SIG-M5 (cell line): Measurements from ENCODE around the gene ALLC.
"Not testable (repeated sequence)": the region's sequence is repeated elsewhere in the genome, so short reads cannot be mapped to it uniquely, and the experiment has no call there.

Experiments
- DNase-seq: peaks from one replicate; lab custom pipeline; 2025; lab: John Stamatoyannopoulos, UW

Gene ALLC

DNA sequence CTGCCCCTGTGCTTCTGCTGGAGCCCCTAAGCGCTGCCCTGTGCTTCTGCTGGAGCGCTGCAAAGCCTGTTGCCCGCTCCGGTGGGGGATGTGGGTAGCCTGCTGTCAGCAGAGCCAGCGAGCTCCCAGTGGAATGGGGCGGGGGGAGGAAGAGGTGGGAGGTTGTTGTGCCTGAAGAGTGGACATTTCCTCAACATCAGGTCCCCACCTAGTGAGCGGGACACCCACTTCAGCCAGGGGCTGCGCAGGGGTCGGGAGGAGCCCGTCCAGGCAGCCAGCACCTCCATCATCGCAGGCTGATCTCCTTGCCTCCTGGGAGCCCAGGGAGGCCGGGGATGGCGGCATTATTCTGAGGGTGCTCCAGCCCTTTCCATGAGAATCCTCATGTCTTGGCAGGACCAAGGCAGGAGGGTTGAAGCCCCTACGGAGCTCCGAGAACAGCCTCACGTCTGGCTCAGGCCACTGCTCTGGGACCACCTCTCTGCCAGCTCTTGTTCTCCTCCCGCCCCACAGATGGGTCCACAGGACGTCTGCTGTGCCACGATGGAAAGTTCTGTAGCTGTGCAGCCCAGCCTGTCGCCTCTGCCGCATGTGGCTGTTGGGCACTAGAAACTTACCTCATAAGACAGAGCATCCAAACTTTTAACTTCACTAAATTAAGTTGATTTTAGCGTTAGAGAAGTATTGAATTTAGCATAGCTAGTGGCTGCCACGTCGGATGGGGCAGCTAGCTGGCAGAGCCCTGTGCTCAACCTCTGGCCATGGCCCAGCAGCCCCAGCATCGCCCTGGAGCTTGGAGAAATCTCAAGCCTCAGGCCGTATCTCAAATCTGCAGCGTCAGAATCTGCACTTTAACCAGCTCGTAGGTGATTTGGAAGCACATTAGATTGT, 1.9 kb upstream of the ALLC start:
- DNase-seq, result no peak

- DNase-seq, result no peak
Measured at GRCh38 chr2:3656762-3657721, 958 bp upstream of the ALLC start.

DNA sequence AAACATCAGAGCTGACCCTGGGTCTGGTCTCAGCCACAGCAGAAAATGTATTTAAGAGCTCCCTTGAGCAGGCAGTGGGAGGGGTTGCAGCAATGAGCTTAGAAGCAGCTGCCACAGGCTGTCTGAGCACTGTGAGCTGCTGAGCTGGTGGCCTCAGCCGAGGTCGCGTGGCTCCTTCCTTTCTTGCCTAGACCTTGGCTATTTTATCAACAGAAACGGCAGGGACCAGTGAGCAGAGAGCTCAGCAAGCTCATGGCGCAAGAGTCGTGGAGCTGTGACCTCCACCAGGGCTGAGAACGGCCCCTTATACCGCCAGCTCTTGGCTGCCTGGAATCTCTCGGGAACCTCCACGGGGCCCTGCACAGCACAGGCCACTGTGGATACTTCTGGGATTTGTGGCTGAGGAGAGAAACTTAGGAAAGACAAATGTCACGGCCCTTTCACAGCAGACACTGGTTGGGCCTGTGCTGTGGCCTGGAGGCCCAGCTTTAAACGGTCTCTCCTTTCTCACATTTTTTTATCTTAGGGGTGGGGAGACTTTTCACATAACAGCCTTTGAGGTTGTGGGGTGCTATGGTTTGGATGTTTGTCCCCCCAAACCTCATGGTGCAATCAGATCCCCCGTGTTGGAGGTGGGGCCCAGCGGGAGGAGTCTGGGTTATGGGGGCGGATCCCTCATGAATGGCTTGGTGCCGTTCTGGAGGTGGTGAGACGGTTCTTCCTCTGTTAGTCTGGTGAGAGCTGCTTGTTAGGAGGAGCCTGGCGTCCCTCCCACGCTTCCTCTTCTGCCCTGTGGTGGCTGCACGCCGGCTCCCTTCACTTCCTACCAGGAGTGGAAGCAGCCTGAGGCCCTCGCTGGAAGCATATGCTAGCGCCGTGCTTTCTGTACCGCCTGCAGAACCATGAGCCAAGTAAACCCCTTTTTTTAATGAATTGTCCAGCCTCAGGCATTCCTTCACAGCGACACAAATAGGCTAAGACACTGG, 1.7 kb downstream of the ALLC start:
- no peak for DNase-seq

- not testable (repeated sequence) for DNase-seq
Measured at GRCh38 chr2:3660640-3661039, 2.6 kb downstream of the ALLC start.

DNA sequence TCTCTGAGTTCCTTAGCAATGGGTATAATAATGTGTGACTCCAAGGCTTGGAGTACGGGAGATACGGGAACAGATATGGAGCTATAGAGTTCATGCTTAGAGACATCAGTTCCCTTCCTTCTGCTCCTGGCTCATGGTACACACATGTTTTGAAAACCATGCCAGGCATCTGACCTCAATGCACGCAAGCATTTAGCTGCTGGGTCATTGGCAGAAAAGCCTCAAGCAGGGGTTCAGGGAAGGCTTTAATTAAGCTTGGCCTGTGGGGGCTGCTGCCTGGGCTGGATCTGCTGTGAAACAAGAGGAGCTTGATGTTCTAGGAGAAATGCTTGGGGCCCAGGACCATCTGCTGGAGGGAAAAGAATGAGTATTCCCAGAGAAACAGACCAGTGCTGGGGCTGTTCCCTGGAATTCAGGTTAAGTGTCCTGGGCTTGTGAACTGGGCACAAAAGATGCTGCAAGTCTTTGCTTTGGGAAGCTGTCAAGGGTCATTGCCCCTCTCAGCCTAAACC, 3.2 kb downstream of the ALLC start:
- no peak for DNase-seq

GRCh38 chr2:3662239-3662638, 4.2 kb downstream of the ALLC start:
- DNase-seq, result no peak

GRCh38 chr2:3664118-3664517, 6.1 kb downstream of the ALLC start:
- DNase-seq, result no peak

- no peak for DNase-seq
Measured at GRCh38 chr2:3664925-3665324, 6.9 kb downstream of the ALLC start.

DNA sequence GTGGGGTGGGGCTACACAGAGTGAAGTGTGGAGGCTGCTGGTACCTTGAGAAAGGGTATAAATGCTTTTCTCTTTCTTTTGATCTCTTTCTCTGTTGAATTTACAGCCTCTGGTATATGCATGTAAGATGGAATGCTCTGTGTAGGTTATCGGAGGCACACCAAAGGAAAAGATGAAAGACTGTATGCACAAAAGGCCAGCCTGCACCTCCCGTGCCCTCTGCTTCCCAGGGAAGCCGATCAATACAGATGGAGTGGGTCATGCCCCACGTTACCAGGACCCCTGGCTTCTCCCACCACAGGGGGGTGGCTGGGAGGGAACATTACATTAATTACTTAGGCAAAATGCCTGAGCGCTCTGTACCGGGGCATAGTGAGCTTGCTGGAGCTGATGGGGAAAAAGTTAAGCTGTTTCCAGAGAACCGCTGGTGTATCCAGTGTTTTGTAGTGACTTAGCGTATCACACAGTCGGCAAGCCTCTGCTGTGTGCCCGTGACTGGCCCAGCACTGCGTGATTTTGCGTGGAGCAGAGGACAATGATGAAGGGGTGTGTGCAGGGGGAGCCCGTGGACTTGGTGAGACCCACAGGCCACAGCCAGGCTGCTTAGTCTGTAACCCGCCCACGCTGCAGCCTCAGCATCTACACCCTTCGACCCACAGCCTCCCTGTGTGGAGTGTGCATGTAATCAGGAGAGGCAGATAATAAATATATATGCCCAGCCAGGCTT, 8.0 kb downstream of the ALLC start:
- DNase-seq, result no peak

GRCh38 chr2:3666613-3666975, 8.6 kb downstream of the ALLC start:
- DNase-seq, result no peak

GRCh38 chr2:3667151-3667631, 9.2 kb downstream of the ALLC start:
- DNase-seq, result no peak

DNA sequence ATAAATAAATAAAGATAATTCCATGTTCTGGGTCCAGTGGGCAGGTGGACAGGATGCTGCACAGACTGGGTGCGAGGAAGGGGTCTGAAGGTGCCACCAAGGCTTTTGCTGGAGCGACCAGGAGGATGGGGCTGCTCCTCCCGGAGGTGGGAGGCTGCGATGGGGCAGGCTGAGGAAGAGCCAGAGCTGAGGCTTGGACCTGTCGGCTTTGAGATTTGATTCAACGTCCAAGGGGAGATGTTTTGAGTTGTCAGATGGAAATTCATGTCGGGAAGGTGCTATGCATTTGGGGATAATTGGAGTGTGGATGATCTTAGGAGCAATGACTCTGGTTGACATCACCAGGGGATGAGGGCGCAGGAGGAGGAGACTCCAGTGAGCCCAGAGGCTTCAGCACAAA, 11.7 kb downstream of the ALLC start:
- DNase-seq, result no peak

GRCh38 chr2:3670376-3670775, 12.4 kb downstream of the ALLC start:
- no peak for DNase-seq

- DNase-seq, result no peak
Measured at GRCh38 chr2:3670941-3671340, 12.9 kb downstream of the ALLC start.

DNA sequence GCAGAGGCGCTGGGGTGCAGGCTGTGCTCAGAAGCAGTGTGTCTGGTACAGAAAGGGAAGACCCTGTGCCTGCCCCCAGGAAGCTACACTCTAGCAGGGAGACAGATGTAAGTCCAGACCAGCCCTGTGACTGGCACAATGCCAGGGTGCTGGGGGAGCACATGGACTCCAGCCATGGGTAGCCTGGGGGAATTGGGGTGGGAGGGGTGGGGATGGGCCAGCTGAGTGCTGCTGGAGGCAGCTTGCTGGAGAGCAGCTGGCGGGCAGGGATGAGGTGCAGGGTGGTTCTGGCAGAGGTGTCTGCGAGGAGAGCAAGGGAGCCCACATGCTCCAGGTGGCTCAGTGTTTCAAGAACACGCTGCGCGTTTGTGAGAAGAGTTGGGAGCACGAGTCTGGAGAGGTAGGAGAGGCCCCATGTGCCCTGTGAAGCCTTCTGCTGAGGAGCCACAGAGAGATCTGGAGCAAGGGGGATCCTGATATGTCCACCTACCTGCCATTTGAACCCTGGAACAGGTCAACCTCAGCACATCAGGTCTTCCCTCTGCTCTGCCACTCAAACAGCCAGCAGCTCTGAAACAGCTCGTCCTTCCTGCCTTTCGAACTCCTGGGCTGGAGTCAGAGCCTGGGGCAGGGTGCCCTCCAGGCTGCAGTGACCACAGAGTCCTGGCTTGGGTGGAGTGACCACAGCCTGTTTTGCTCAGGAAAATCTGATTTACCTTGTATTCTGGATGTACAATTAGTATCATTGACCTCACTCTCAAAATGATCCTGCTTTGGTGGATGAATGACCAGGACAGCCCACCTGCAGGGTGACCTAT, 15.1 kb downstream of the ALLC start:
- DNase-seq, result no peak

GRCh38 chr2:3674066-3674845, 16.3 kb downstream of the ALLC start:
- no peak for DNase-seq

DNA sequence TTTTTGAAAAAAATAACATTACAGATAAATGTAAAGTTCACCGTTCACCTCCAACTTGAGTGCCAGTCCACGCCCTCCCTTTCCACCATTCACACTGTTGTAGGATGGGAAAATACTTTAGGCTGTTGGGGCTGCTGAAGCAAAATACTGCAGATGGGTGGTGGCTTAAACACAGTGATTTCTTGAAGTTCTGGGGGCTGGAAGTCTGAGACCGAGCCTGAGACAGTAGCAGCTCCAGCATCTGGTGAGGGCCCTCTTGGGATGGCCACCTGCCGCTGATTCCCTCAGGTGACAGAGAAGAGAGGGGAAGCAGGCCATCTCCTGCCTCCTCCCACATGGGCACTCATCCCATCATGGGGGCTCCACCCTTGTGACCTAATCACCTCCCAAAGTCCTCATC, 17.7 kb downstream of the ALLC start:
- DNase-seq, result no peak

DNA sequence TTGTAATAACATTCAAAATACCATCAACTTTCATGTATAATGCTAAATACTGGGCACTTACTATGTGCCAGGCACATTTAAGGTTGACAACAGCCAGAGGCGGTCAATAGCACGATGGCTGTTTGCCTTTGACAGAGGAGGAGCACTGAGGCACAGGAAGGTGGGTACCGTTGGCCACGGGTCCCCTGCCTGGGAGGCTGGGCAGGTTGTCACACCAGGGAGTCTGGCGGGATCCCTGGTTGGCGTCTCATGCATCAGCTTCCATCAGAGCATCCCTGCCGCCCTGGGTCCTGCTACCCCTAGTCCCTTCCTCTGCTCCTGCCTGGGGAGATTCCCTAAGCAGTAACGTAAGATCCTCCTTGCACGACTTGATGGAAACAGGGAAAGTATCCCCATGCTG, 19.4 kb downstream of the ALLC start:
- no peak for DNase-seq

- no peak for DNase-seq
Measured at GRCh38 chr2:3678212-3678611, 20.2 kb downstream of the ALLC start.
